ENCODE data around the gene HNRNPUL2.
A peak's percentile ranks its signal among the peaks of the same experiment; 100 is the strongest.

Gene HNRNPUL2

DNA sequence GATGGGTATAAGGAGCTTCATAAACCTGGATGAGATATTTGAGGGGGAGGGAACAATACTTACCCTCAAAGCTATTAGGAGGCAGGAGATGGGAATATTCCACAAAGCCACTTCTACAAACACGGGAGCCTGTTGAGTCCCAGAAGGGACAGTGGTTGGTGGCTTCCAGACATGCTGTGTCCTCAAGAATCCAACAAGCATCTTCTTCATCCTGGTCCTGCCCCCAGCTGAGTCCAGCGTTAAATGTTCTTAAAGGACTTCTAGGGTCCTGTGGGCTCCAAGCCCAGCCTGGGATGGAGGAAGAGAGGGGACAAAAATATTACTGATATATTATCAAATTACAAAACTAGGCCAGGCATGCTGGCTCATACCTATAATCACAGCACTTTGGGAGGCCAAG, 59.8 kb downstream of the HNRNPUL2 start:
- DNase-seq (ENCODE audit: low read depth in 2 of 2): no peak

DNA sequence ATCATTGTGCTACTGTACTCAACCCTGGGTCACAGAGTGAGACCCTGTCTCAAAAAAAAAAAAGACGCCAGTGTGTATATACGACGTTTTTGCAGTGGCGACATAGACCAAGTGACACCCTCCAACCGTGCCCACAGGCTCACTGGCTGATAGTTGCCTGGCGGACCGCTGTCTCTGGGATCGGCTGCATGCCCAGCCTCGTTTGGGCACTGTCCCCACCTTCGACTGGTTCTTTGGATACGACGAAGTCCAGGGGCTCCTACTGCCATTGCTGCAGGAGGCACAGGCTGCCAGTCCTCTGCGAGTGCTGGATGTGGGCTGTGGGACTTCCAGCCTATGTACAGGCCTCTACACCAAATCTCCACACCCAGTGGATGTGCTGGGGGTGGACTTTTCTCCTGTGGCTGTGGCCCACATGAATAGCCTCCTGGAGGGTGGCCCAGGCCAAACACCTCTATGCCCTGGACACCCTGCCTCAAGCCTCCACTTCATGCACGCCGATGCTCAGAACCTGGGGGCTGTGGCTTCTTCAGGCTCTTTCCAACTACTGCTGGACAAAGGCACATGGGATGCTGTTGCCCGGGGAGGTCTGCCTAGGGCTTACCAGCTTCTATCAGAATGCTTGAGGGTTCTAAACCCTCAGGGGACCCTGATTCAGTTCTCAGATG, 60.9 kb downstream of the HNRNPUL2 start:
- DNase-seq (ENCODE audit: low read depth in 2 of 2): no peak

- DNase-seq (ENCODE audit: low read depth in 2 of 2): peak in 1 of 2 experiments; percentile 46
These were observed 61.5 kb downstream of the HNRNPUL2 start for GRCh38 chr11:62665599-62666258.

DNA sequence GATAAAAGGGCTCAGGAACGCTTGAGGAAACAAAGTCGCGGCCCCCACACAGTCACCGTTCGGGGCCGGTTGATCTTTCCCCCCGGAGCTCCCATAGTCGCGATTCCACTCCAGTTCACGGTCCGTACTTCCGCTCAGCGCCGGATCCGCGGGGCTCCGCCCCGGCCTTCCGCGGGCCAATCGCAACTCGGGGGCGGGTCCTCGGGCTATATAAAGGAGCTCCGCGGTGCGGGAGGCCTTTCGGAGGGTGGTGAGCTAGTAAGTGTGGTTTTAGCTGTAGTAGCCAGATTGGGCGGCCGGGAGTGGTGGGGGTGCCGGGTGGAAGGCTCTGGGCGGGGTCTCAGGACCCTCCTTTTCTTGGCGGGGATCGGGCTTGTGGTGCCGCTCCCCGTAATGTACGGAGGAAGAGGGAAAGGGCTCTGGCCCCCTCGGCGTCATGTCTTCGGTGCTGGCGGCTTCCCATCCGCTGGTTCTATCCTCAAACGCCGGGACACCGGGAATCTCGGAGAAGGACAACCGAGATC, 62.1 kb downstream of the HNRNPUL2 start, which contains the start of the genes C11orf98 and CSKMT:
C11orf98 (minus strand) TSS at position 136 of the 524 bp plus-strand sequence; CDS start at position 95, 41 bp downstream.
CSKMT (plus strand) TSS at position 238 of the 524 bp plus-strand sequence. CDS start 568 bp downstream, outside the sequence.
- peak; percentile 96 to 97 for DNase-seq (ENCODE audit: low read depth in 2 of 2)

- peak in 1 of 2 experiments; percentile 33 for DNase-seq (ENCODE audit: low read depth in 2 of 2)
These were observed 62.7 kb downstream of the HNRNPUL2 start for GRCh38 chr11:62664405-62665074.

Data from stimulated activated CD4-positive, alpha-beta T cell treated with anti-CD3 and anti-CD28 coated beads, Interleukin-12 subunit alpha, Interleukin-12 subunit beta, amount 100 ng/mL, for 24 hours (primary cell).